Measurements from ENCODE around the gene KARS1. TPM values are rescaled to one million over a fixed set of nuclear protein-coding genes. Genes with fewer than 3 reads are reported as not detected.
"Not testable (repeated sequence)": the region's sequence is repeated elsewhere in the genome, so short reads cannot be mapped to it uniquely, and the experiment has no call there.

KARS1 gene
- total RNA-seq, 4 donors from 2014 or later = 82.9 to 105 (median 95.4) TPM

DNA sequence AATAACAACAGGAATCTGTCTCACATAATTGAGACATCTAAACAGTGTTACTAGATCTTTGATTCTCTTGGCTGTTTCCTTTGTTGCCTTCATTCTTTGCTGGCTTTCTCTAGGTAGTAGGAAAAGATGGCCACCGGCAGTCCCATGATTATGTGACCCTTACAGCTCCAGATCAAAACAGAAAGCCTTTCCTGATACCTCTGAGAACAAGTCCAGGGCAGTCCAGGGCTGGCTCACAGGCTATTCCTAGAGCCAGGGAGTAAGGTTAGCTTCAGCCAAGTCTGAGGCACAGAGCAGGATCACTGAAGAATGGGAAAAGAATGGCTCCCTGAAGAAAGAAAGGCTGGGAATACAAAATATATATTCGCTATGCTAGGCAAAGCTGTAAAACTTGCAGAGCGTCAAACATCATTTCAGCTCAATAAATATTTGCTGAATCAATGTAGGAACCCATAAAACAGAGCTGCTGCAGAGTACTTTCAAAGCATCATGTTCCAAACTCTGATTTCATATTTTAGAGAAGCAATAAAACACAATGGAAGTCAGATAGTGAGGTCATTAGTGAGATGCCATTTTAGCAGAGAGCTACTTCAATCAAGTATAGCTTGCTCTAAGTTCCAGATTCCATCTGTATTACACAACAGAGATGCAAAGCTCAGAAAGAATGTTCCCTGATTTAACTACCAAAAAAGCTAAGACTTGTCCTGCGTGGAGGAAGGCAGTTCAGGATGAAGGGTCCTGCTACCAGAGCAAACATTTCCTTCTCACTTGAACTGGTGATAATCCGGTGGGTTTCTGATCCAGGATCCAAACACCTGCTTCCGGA lies 47.8 kb downstream of the KARS1 start:
- Histone ChIP-seq H3K27ac (no peak overlapping the region), H3K36me3 (peaks cover 35 to 44% of the 10 kb centered on the region in 2 donors), H3K27me3 (no peaks in the 10 kb centered on the region), H3K9me3 (no peaks in the 10 kb centered on the region), H3K4me3 (replicated peaks in 1 of 3) (no peak overlapping the region), H3K4me1 (no peaks in the 10 kb centered on the region)
- no peak for DNase-seq
- WGBS, 2 donors = 89 to 95% methylated on average over 6 of the region's 6 CpGs
- TF ChIP-seq, protein P1, sequence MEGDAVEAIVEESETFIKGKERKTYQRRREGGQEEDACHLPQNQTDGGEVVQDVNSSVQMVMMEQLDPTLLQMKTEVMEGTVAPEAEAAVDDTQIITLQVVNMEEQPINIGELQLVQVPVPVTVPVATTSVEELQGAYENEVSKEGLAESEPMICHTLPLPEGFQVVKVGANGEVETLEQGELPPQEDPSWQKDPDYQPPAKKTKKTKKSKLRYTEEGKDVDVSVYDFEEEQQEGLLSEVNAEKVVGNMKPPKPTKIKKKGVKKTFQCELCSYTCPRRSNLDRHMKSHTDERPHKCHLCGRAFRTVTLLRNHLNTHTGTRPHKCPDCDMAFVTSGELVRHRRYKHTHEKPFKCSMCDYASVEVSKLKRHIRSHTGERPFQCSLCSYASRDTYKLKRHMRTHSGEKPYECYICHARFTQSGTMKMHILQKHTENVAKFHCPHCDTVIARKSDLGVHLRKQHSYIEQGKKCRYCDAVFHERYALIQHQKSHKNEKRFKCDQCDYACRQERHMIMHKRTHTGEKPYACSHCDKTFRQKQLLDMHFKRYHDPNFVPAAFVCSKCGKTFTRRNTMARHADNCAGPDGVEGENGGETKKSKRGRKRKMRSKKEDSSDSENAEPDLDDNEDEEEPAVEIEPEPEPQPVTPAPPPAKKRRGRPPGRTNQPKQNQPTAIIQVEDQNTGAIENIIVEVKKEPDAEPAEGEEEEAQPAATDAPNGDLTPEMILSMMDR (IDR thresholded peaks at IDR 0.05) = no peak
- TF ChIP-seq POLR2A (IDR thresholded peaks at IDR 0.05) = no peak
- intact Hi-C loops (cut with DNase I) = no loop called here

DNA sequence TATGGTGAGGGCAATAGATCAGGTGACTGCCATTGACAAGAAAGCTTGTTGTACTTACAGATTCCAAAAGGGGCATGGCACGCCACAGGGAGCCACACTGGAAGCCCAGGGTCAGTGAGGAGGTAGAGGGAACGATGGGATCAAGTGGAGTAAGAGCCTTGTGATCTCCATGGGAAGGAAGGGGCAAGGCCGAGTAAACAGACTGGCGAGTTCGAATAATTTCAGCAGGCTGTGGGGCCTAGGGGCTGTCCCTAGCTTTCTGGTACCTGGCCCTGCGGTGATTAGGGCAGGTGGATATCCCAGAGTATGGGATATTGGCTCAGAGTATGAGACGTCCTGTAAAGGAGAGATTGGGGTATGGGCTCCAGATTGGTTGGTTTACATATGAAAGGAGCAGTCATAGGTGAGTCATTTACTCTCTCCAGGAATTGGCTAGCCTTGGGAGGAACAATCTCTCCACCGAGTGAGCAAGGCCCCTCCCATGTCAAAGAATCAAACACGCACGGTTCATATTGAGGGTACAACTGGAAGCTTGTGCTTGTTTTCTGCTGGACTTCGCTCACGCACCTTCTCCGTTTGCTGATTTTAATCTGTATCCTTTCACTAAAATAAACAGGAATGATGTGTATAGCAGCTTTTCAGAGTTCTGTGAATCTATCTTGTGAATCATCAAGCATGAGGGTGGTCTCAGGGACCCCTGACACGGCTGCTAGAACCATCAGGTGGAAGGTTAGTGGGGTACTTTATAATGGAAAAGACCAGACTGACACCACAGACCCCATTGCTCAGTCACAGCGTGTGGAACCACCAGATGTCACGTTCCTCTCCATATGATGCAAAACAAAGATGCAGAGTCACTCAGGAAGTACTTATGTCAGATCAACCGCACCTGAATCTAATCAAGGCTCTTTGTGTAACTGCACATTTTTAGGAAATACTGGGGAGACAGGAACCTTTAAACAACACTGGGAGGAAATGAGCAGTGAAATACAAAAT lies 53.3 kb downstream of the KARS1 start:
- peaks cover 13 to 16% of the 10 kb centered on the region in 2 donors for H3K4me1 ChIP-seq
- H3K36me3 ChIP-seq = peaks cover 4 to 8% of the 10 kb centered on the region in 2 donors
- H3K4me3 ChIP-seq (replicated peaks in 1 of 3) = no peak overlapping the region
- H3K27me3 ChIP-seq = no peaks in the 10 kb centered on the region
- intact Hi-C loops (cut with DNase I) = no loop called here
- DNase-seq = no peak
- H3K9me3 ChIP-seq = no peaks in the 10 kb centered on the region
- 79 to 86% methylated on average over 17 of the region's 17 CpGs for WGBS, 2 donors
- no peak for TF ChIP-seq POLR2A (IDR thresholded peaks at IDR 0.05)
- no peak overlapping the region for H3K27ac ChIP-seq

DNA sequence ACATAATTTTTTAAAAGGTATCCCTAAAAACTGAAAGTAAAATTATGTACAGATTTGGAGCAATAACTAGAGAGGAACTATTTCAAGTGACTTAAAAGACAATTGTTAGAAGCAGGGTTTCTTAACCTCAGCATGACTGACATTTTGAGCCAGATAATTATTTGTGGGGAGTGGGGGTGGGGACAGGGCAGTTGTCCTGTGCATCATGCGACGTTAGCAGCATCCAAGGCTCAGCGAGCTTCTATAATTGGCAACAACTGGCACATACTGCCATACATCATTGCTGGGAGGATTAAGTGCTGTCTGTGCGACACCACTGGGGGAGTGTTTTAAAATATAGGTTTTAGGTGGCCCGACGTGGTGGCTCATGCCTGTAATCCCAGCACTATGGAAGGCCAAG lies 54.2 kb downstream of the KARS1 start:
- WGBS, 2 donors = 94 to 96% methylated on average over 6 of the region's 6 CpGs
- H3K9me3 ChIP-seq = no peaks in the 10 kb centered on the region
- intact Hi-C loops (cut with DNase I) = no loop called here
- TF ChIP-seq, protein P1 (IDR thresholded peaks at IDR 0.05) = no peak
- TF ChIP-seq POLR2A (IDR thresholded peaks at IDR 0.05) = no peak
- H3K36me3 ChIP-seq = peaks cover 4 to 8% of the 10 kb centered on the region in 2 donors
- H3K27ac ChIP-seq = no peak overlapping the region
- no peak overlapping the region for H3K4me3 ChIP-seq (replicated peaks in 1 of 3)
- H3K4me1 ChIP-seq = peaks cover 19 to 23% of the 10 kb centered on the region in 2 donors
- H3K27me3 ChIP-seq = no peaks in the 10 kb centered on the region
- DNase-seq = no peak

DNA sequence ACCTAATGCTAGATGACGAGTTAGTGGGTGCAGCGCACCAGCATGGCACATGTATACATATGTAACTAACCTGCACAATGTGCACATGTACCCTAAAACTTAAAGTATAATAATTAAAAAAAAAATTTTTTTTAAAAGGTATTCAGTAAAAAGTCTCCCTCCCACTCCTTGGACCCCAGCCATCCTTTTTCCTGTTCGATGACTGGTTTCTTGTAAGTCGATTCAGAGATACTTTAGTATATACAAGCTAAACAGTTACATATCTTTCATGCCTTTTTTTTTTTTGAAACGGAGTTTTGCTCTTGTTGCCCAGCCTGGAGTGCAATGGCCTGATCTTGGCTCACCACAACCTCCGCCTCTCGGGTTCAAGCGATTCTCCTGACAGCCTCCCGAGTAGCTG lies 55.5 kb downstream of the KARS1 start:
- H3K27ac ChIP-seq; intact Hi-C loops (cut with DNase I); H3K9me3 ChIP-seq: not testable (repeated sequence)

DNA sequence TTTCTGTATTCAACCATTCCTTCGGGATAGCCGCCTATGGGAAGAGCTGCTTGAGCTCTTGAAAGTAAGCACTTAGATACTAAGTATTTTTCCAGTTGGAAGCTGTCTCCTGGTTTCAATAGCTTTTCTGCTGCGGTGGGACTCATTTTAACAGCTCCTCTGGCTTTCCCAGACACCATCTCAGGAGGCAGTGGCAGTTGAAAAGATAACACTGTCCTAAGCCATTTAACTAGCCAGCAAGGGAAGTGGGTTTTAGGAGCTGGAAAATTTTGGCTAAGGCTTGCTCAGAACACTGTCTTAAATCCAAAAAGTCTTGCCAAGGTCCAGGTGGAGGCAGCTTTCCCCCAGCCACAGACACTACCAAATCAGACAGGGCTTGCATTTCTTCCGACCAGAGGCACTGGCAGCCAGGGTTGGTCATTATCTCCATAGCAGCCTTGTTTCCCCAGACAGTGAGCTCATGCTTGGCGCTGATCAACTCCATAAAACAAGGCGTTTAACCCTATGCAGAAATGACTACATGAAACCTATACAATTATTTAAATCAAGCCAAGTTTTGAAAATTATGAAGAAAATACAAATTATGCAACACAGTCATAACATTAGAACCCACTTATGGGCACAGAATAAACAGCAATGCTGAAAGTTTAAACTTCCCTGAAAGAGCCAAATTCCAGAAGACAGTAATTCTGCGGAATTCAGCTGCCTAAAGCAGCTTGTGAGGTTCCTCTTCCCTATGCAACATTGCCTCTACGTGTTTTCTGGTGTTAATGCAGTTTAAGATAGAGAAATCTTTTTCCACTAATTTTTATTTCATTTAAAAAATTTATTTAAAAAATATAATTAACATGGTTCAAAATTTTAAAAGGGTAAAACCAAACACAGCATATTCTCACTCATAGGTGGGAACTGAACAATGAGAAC lies 56.3 kb downstream of the KARS1 start:
- H3K9me3 ChIP-seq = no peaks in the 10 kb centered on the region
- peak overlapping the region; percentile 33 to 36 (median 33) for H3K27ac ChIP-seq
- H3K4me3 ChIP-seq (replicated peaks in 1 of 3) = no peak overlapping the region
- WGBS, 2 donors = 42 to 66% methylated on average over 8 of the region's 8 CpGs
- H3K27me3 ChIP-seq = no peaks in the 10 kb centered on the region
- H3K4me1 ChIP-seq = peaks cover 19 to 26% of the 10 kb centered on the region in 2 donors
- H3K36me3 ChIP-seq = no peaks in the 10 kb centered on the region
- TF ChIP-seq, protein P1 (IDR thresholded peaks at IDR 0.05) = peak in 1 of 6 experiments; percentile 35
- TF ChIP-seq POLR2A (IDR thresholded peaks at IDR 0.05) = no peak
- DNase-seq = peak in 1 of 2 donors; percentile 45
- intact Hi-C loops (cut with DNase I) = no loop called here

More for the DNA sequence above, 55.5 kb downstream of the KARS1 start:
- H3K4me3 ChIP-seq (replicated peaks in 1 of 3); H3K36me3 ChIP-seq; H3K27me3 ChIP-seq; DNase-seq: not testable (repeated sequence)
- WGBS, 2 donors = 69 to 75% methylated on average over 9 of the region's 9 CpGs
- peaks cover 19 to 26% of the 10 kb centered on the region in 2 donors for H3K4me1 ChIP-seq
